HEK293 (cell line): ENCODE measurements around the gene ALDH7A1.

Source experiments
- AEBP2 ChIP-seq: fragments of 450-650 bp; formaldehyde crosslinking; IDR thresholded peaks from 2 replicates; pipeline ENCODE4 v1.5.1; 2016; ENCODE audit warnings: missing biosample characterization, missing genetic modification characterization, borderline replicate concordance
- GFI1B ChIP-seq: fragments of 450-650 bp; formaldehyde crosslinking; IDR thresholded peaks from 2 replicates; pipeline ENCODE4 v1.5.1; 2016; ENCODE audit warnings: missing biosample characterization, missing genetic modification characterization
- GLI4 ChIP-seq: fragments of 450-650 bp; formaldehyde crosslinking; IDR thresholded peaks from 2 replicates; pipeline ENCODE4 v1.5.1; 2016; ENCODE audit warnings: missing biosample characterization, missing genetic modification characterization
- HOXA7 ChIP-seq: sonication (generic); formaldehyde crosslinking; IDR thresholded peaks from 2 replicates; pipeline ENCODE4 v1.8.1; 2022; ENCODE audit warnings: missing genetic modification reagents, borderline replicate concordance
- IKZF3 ChIP-seq: fragments of 450-650 bp; IDR thresholded peaks from 2 replicates; pipeline ENCODE4 v1.5.0; 2018; ENCODE audit warnings: missing biosample characterization, mild to moderate bottlenecking, missing genetic modification characterization, moderate library complexity
- KLF10 ChIP-seq: fragments of 450-650 bp; IDR thresholded peaks from 2 replicates; pipeline ENCODE4 v1.5.1; 2018; ENCODE audit warnings: missing biosample characterization, mild to moderate bottlenecking, missing genetic modification characterization
- PBX3 ChIP-seq: sonication (generic); formaldehyde crosslinking; IDR thresholded peaks from 2 replicates; pipeline ENCODE4 v1.8.1; 2022; ENCODE audit warnings: mild to moderate bottlenecking, moderate library complexity, missing genetic modification reagents
- YY2 ChIP-seq: fragments of 450-650 bp; formaldehyde crosslinking; IDR thresholded peaks from 2 replicates; pipeline ENCODE4 v1.5.1; 2016; ENCODE audit warnings: missing biosample characterization, missing genetic modification characterization
- ZFHX2 ChIP-seq: fragments of 450-650 bp; formaldehyde crosslinking; conservative IDR thresholded peaks from 2 replicates; pipeline ENCODE4 v1.5.1; 2016; ENCODE audit warnings: missing biosample characterization, missing genetic modification characterization
- ZNF112 ChIP-seq: fragments of 450-650 bp; formaldehyde crosslinking; IDR thresholded peaks from 2 replicates; pipeline ENCODE4 v1.5.0; 2017; ENCODE audit warnings: missing biosample characterization, missing genetic modification characterization
- ZNF121 ChIP-seq: fragments of 450-650 bp; formaldehyde crosslinking; IDR thresholded peaks from 2 replicates; pipeline ENCODE4 v1.5.1; 2016; ENCODE audit warnings: missing biosample characterization, missing genetic modification characterization
- ZNF146 ChIP-seq: fragments of 450-650 bp; formaldehyde crosslinking; IDR thresholded peaks from 2 replicates; pipeline ENCODE4 v1.5.1; 2016; ENCODE audit warnings: missing biosample characterization, missing genetic modification characterization
- ZNF148 ChIP-seq: fragments of 450-650 bp; formaldehyde crosslinking; IDR thresholded peaks from 2 replicates; pipeline ENCODE4 v1.5.0; 2017; ENCODE audit warnings: missing biosample characterization, missing genetic modification characterization, borderline replicate concordance
- ZNF221 ChIP-seq: fragments of 450-650 bp; formaldehyde crosslinking; IDR thresholded peaks from 2 replicates; pipeline ENCODE4 v1.5.1; 2017; ENCODE audit warnings: missing biosample characterization, missing genetic modification characterization, borderline replicate concordance
- ZNF223 ChIP-seq: fragments of 450-650 bp; formaldehyde crosslinking; IDR thresholded peaks from 2 replicates; pipeline ENCODE4 v1.5.1; 2016; ENCODE audit warnings: missing biosample characterization, missing genetic modification characterization
- ZNF292 ChIP-seq: fragments of 450-650 bp; formaldehyde crosslinking; IDR thresholded peaks from 2 replicates; pipeline ENCODE4 v1.5.1; 2016; ENCODE audit warnings: low read depth, missing biosample characterization, missing genetic modification characterization, borderline replicate concordance
- ZNF335 ChIP-seq: fragments of 450-650 bp; formaldehyde crosslinking; conservative IDR thresholded peaks from 2 replicates; pipeline ENCODE4 v1.5.1; 2016; ENCODE audit warnings: missing biosample characterization, missing genetic modification characterization
- ZNF394 ChIP-seq: fragments of 450-650 bp; formaldehyde crosslinking; IDR thresholded peaks from 2 replicates; pipeline ENCODE4 v1.5.1; 2016; ENCODE audit warnings: missing biosample characterization, missing genetic modification characterization, mild to moderate bottlenecking, moderate library complexity, borderline replicate concordance
- ZNF529 ChIP-seq: fragments of 450-650 bp; formaldehyde crosslinking; IDR thresholded peaks from 2 replicates; pipeline ENCODE4 v1.5.1; 2017; ENCODE audit warnings: missing genetic modification characterization, missing biosample characterization; ENCODE audit not compliant: insufficient replicate concordance
- ZNF555 ChIP-seq: fragments of 450-650 bp; formaldehyde crosslinking; conservative IDR thresholded peaks from 2 replicates; pipeline ENCODE4 v1.5.1; 2017; ENCODE audit warnings: missing biosample characterization, mild to moderate bottlenecking, missing genetic modification characterization, inconsistent platforms
- ZNF571 ChIP-seq: fragments of 450-650 bp; formaldehyde crosslinking; IDR thresholded peaks from 2 replicates; pipeline ENCODE4 v1.5.0; 2017; ENCODE audit warnings: missing biosample characterization, missing genetic modification characterization
- ZNF626 ChIP-seq: fragments of 450-650 bp; sonication (Bioruptor Pico); formaldehyde crosslinking; IDR thresholded peaks from 2 replicates; pipeline ENCODE4 v1.5.1; 2018; ENCODE audit warnings: missing biosample characterization, missing genetic modification characterization, inconsistent platforms
- ZNF629 ChIP-seq: fragments of 450-650 bp; formaldehyde crosslinking; IDR thresholded peaks from 2 replicates; pipeline ENCODE4 v1.5.1; 2017; ENCODE audit warnings: missing biosample characterization, missing genetic modification characterization
- ZNF664 ChIP-seq: fragments of 450-650 bp; formaldehyde crosslinking; IDR thresholded peaks from 2 replicates; pipeline ENCODE4 v1.5.1; 2016; ENCODE audit warnings: missing biosample characterization, missing genetic modification characterization
- ZNF670 ChIP-seq: fragments of 450-650 bp; formaldehyde crosslinking; IDR thresholded peaks from 2 replicates; pipeline ENCODE4 v1.5.1; 2016; ENCODE audit warnings: missing biosample characterization, missing genetic modification characterization, low read depth
- ZNF701 ChIP-seq: fragments of 450-650 bp; formaldehyde crosslinking; IDR thresholded peaks from 2 replicates; pipeline ENCODE4 v1.5.1; 2016; ENCODE audit warnings: missing biosample characterization, missing genetic modification characterization
- ZNF76 ChIP-seq: fragments of 450-650 bp; formaldehyde crosslinking; IDR thresholded peaks from 2 replicates; pipeline ENCODE4; 2016; ENCODE audit warnings: low read depth, missing biosample characterization, missing genetic modification characterization, borderline replicate concordance
- TF ChIP-seq, protein P1 (sequence below): fragments of 450-650 bp; formaldehyde crosslinking; IDR thresholded peaks from 2 replicates; pipeline ENCODE4 v1.5.1; 2016; ENCODE audit warnings: missing biosample characterization, missing genetic modification characterization, low read depth
- TF ChIP-seq, protein P2 (sequence below): fragments of 450-650 bp; formaldehyde crosslinking; IDR thresholded peaks from 2 replicates; pipeline ENCODE4 v1.5.1; 2017; ENCODE audit warnings: missing biosample characterization, missing genetic modification characterization

The ALDH7A1 gene

GRCh38 chr5:126594748-126595485 lies at the start of gene ALDH7A1 (continued):
- TF ChIP-seq ZNF701 (tag by site-specific recombination) (no peak), ZNF629 (tag by site-specific recombination) (peak; percentile 42; the same call in 1 of the 2 replicates), ZNF529 (tag by site-specific recombination) (no peak), ZNF146 (tag by site-specific recombination) (no peak), ZNF555 (tag by site-specific recombination) (no peak), PBX3 (CRISPR knock-in tag) (no peak), ZNF223 (tag by site-specific recombination) (no peak), ZNF112 (tag by site-specific recombination) (no peak), ZNF394 (tag by site-specific recombination) (peak; percentile 59; the same call in 1 of the 2 replicates), ZNF221 (tag by site-specific recombination) (no peak), ZNF76 (tag by site-specific recombination) (0 out of 2 replicates have a peak, but pooled peaks have one; percentile 52), HOXA7 (CRISPR knock-in tag) (no peak), ZNF121 (tag by site-specific recombination) (no peak), ZNF626 (tag by site-specific recombination) (no peak), IKZF3 (tag by site-specific recombination) (peak; percentile 99), ZNF148 (tag by site-specific recombination) (no peak), KLF10 (tag by site-specific recombination) (peak; percentile 99), ZNF335 (peak; percentile 82), ZNF571 (tag by site-specific recombination) (no peak), YY2 (no peak), ZNF670 (tag by site-specific recombination) (no peak), AEBP2 (tag by site-specific recombination) (no peak), ZNF664 (no peak), ZFHX2 (tag by site-specific recombination) (no peak), GFI1B (tag by site-specific recombination) (peak; percentile 94), GLI4 (tag by site-specific recombination) (no peak), ZNF292 (tag by site-specific recombination) (no peak)
- TF ChIP-seq, protein P1, sequence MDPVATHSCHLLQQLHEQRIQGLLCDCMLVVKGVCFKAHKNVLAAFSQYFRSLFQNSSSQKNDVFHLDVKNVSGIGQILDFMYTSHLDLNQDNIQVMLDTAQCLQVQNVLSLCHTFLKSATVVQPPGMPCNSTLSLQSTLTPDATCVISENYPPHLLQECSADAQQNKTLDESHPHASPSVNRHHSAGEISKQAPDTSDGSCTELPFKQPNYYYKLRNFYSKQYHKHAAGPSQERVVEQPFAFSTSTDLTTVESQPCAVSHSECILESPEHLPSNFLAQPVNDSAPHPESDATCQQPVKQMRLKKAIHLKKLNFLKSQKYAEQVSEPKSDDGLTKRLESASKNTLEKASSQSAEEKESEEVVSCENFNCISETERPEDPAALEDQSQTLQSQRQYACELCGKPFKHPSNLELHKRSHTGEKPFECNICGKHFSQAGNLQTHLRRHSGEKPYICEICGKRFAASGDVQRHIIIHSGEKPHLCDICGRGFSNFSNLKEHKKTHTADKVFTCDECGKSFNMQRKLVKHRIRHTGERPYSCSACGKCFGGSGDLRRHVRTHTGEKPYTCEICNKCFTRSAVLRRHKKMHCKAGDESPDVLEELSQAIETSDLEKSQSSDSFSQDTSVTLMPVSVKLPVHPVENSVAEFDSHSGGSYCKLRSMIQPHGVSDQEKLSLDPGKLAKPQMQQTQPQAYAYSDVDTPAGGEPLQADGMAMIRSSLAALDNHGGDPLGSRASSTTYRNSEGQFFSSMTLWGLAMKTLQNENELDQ (tag by site-specific recombination), result no peak
- TF ChIP-seq, protein P2, sequence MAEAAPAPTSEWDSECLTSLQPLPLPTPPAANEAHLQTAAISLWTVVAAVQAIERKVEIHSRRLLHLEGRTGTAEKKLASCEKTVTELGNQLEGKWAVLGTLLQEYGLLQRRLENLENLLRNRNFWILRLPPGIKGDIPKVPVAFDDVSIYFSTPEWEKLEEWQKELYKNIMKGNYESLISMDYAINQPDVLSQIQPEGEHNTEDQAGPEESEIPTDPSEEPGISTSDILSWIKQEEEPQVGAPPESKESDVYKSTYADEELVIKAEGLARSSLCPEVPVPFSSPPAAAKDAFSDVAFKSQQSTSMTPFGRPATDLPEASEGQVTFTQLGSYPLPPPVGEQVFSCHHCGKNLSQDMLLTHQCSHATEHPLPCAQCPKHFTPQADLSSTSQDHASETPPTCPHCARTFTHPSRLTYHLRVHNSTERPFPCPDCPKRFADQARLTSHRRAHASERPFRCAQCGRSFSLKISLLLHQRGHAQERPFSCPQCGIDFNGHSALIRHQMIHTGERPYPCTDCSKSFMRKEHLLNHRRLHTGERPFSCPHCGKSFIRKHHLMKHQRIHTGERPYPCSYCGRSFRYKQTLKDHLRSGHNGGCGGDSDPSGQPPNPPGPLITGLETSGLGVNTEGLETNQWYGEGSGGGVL (tag by site-specific recombination), result no peak
